ENCODE results near the gene NSA2.

- TF ChIP-seq CTCF (IDR thresholded peaks at IDR 0.05) (no peak), POLR2A (IDR thresholded peaks at IDR 0.05) (no peak)
Measured at GRCh38 chr5:74816875-74817274, 49.8 kb downstream of the NSA2 start.

All from lower leg skin (tissue), 3 donors.